ENCODE data around the gene WIZ.

DNA sequence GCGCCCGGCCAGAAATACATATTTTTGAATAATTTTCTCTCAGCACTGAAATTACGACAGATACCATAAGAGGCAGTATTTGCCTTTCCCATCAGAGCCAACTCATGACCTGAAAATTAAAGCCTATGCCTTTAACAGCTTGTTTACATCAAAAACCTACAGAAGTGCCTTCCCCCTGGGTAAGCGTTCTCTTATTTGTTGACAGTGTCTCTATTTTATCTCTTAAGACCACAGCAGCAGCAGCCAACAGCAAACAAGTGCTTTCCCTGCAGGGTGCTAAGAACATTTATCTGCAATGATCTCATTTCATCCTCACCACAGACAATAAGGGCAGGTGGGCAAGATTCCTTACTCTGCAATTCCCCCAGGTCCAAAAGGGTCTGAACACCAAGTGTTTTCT is 36.9 kb downstream of the WIZ start:
- TF ChIP-seq, protein P1, sequence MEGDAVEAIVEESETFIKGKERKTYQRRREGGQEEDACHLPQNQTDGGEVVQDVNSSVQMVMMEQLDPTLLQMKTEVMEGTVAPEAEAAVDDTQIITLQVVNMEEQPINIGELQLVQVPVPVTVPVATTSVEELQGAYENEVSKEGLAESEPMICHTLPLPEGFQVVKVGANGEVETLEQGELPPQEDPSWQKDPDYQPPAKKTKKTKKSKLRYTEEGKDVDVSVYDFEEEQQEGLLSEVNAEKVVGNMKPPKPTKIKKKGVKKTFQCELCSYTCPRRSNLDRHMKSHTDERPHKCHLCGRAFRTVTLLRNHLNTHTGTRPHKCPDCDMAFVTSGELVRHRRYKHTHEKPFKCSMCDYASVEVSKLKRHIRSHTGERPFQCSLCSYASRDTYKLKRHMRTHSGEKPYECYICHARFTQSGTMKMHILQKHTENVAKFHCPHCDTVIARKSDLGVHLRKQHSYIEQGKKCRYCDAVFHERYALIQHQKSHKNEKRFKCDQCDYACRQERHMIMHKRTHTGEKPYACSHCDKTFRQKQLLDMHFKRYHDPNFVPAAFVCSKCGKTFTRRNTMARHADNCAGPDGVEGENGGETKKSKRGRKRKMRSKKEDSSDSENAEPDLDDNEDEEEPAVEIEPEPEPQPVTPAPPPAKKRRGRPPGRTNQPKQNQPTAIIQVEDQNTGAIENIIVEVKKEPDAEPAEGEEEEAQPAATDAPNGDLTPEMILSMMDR (IDR thresholded peaks at IDR 0.05): no peak
- TF ChIP-seq POLR2A (IDR thresholded peaks at IDR 0.05) (no peak), POLR2AphosphoS5 (IDR thresholded peaks at IDR 0.05) (no peak), EP300 (IDR thresholded peaks at IDR 0.05) (no peak)

All from gastroesophageal sphincter (tissue), 3 donors.